ENCODE results near the gene RNF14.

GRCh38 chr5:141966275-141966962 is 2.5 kb upstream of the RNF14 start:
- TF ChIP-seq CTCF (conservative IDR thresholded peaks at IDR 0.05): no peak
- no peak for TF ChIP-seq ZFX (IDR thresholded peaks at IDR 0.05)

All from C4-2B (cell line).